ENCODE measurements around the gene MYPN.
"Not testable (repeated sequence)": the region's sequence is repeated elsewhere in the genome, so short reads cannot be mapped to it uniquely, and the experiment has no call there.

The MYPN gene

GRCh38 chr10:68109331-68109730 is at the start of gene MYPN:
TSS of gene MYPN (plus strand) at chr10:68109488. CDS start at chr10:68121439, 11,951 bp downstream.
- Histone ChIP-seq H3K4me1 (ENCODE audit: insufficient read depth, low read length) (no peaks in the 10 kb centered on the region), H3K4me3 (ENCODE audit: low read length) (no peak within 1 kb of the TSS), H3K9me3 (ENCODE audit: insufficient read depth, low read depth, low read length) (no peaks in the 10 kb centered on the region), H3K9ac (ENCODE audit: low read depth, low read length) (no peak within 1 kb of the TSS), H3K27ac (ENCODE audit: low read length) (no peak within 1 kb of the TSS), H3K36me3 (ENCODE audit: insufficient read depth, low read depth, low read length) (no peaks in the 10 kb centered on the region), H3K27me3 (ENCODE audit: insufficient read depth, low read length) (no peaks in the 10 kb centered on the region)

- Histone ChIP-seq H3K4me3 (ENCODE audit: low read length) (no peak overlapping the region), H3K9ac (ENCODE audit: low read depth, low read length) (no peak overlapping the region), H3K27me3 (ENCODE audit: insufficient read depth, low read length) (no peaks in the 10 kb centered on the region), H3K36me3 (ENCODE audit: insufficient read depth, low read depth, low read length) (peaks cover 37% of the 10 kb centered on the region), H3K27ac (ENCODE audit: low read length) (no peak overlapping the region), H3K9me3 (ENCODE audit: insufficient read depth, low read depth, low read length) (no peaks in the 10 kb centered on the region), H3K4me1 (ENCODE audit: insufficient read depth, low read length) (0 out of 2 replicates have a peak, but pooled peaks cover 6% of the 10 kb centered on the region)
These were observed 42.3 kb upstream of the MYPN start for GRCh38 chr10:68067029-68067428.

- Histone ChIP-seq H3K36me3 (ENCODE audit: insufficient read depth, low read depth, low read length) (peaks cover 37% of the 10 kb centered on the region), H3K4me1 (ENCODE audit: insufficient read depth, low read length) (peaks cover 8% of the 10 kb centered on the region), H3K27ac (ENCODE audit: low read length) (no peak overlapping the region), H3K9ac (ENCODE audit: low read depth, low read length) (no peak overlapping the region), H3K9me3 (ENCODE audit: insufficient read depth, low read depth, low read length) (no peaks in the 10 kb centered on the region), H3K27me3 (ENCODE audit: insufficient read depth, low read length) (no peaks in the 10 kb centered on the region), H3K4me3 (ENCODE audit: low read length) (no peak overlapping the region)
These were observed 41.8 kb upstream of the MYPN start for GRCh38 chr10:68067508-68067907.

- H3K27me3 ChIP-seq (ENCODE audit: insufficient read depth, low read length), result no peaks in the 10 kb centered on the region
- no peak overlapping the region for H3K27ac ChIP-seq (ENCODE audit: low read length)
- H3K4me3 ChIP-seq (ENCODE audit: low read length), result peak overlapping the region; percentile 81
- H3K9ac ChIP-seq (ENCODE audit: low read depth, low read length), result peak overlapping the region; percentile 80
- no peaks in the 10 kb centered on the region for H3K9me3 ChIP-seq (ENCODE audit: insufficient read depth, low read depth, low read length)
- H3K4me1 ChIP-seq (ENCODE audit: insufficient read depth, low read length), result peaks cover 20% of the 10 kb centered on the region
- peaks cover 20% of the 10 kb centered on the region for H3K36me3 ChIP-seq (ENCODE audit: insufficient read depth, low read depth, low read length)
These were observed 35.7 kb upstream of the MYPN start for GRCh38 chr10:68073631-68074030.

- peaks cover 20% of the 10 kb centered on the region for H3K4me1 ChIP-seq (ENCODE audit: insufficient read depth, low read length)
- no peaks in the 10 kb centered on the region for H3K27me3 ChIP-seq (ENCODE audit: insufficient read depth, low read length)
- H3K4me3 ChIP-seq (ENCODE audit: low read length), result peak overlapping the region; percentile 81
- peaks cover 16% of the 10 kb centered on the region for H3K36me3 ChIP-seq (ENCODE audit: insufficient read depth, low read depth, low read length)
- no peaks in the 10 kb centered on the region for H3K9me3 ChIP-seq (ENCODE audit: insufficient read depth, low read depth, low read length)
- peak overlapping the region; percentile 80 for H3K9ac ChIP-seq (ENCODE audit: low read depth, low read length)
- H3K27ac ChIP-seq (ENCODE audit: low read length), result peak overlapping the region; percentile 91
These were observed 35.1 kb upstream of the MYPN start for GRCh38 chr10:68074031-68074774.

GRCh38 chr10:68074775-68075549 is 34.3 kb upstream of the MYPN start, which contains the start of gene HERC4:
TSS of gene HERC4 (minus strand) at chr10:68075283. CDS start at chr10:68073108, 2,175 bp downstream.
- peaks cover 10% of the 10 kb centered on the region for H3K36me3 ChIP-seq (ENCODE audit: insufficient read depth, low read depth, low read length)
- H3K27me3 ChIP-seq (ENCODE audit: insufficient read depth, low read length), result no peaks in the 10 kb centered on the region
- H3K4me3 ChIP-seq (ENCODE audit: low read length), result peak within 1 kb of the TSS; percentile 81
- peak within 1 kb of the TSS; percentile 91 for H3K27ac ChIP-seq (ENCODE audit: low read length)
- peak within 1 kb of the TSS; percentile 87 for H3K9ac ChIP-seq (ENCODE audit: low read depth, low read length)
- peaks cover 20% of the 10 kb centered on the region for H3K4me1 ChIP-seq (ENCODE audit: insufficient read depth, low read length)
- no peaks in the 10 kb centered on the region for H3K9me3 ChIP-seq (ENCODE audit: insufficient read depth, low read depth, low read length)

GRCh38 chr10:68075550-68076004 is 33.7 kb upstream of the MYPN start:
- Histone ChIP-seq H3K27me3 (ENCODE audit: insufficient read depth, low read length) (no peaks in the 10 kb centered on the region), H3K36me3 (ENCODE audit: insufficient read depth, low read depth, low read length) (peaks cover 8% of the 10 kb centered on the region), H3K4me1 (ENCODE audit: insufficient read depth, low read length) (peaks cover 20% of the 10 kb centered on the region), H3K27ac (ENCODE audit: low read length) (no peak overlapping the region), H3K4me3 (ENCODE audit: low read length) (peak overlapping the region; percentile 74), H3K9me3 (ENCODE audit: insufficient read depth, low read depth, low read length) (no peaks in the 10 kb centered on the region), H3K9ac (ENCODE audit: low read depth, low read length) (peak overlapping the region; percentile 87; the same call in 1 of the 2 replicates)

- not testable (repeated sequence) for H3K4me3 ChIP-seq (ENCODE audit: low read length); H3K9me3 ChIP-seq (ENCODE audit: insufficient read depth, low read depth, low read length); H3K27ac ChIP-seq (ENCODE audit: low read length); H3K36me3 ChIP-seq (ENCODE audit: insufficient read depth, low read depth, low read length); H3K9ac ChIP-seq (ENCODE audit: low read depth, low read length); H3K27me3 ChIP-seq (ENCODE audit: insufficient read depth, low read length)
- H3K4me1 ChIP-seq (ENCODE audit: insufficient read depth, low read length), result peaks cover 15% of the 10 kb centered on the region
These were observed 33.2 kb upstream of the MYPN start for GRCh38 chr10:68076081-68076480.

- H3K27ac ChIP-seq (ENCODE audit: low read length), result no peak overlapping the region
- H3K4me3 ChIP-seq (ENCODE audit: low read length), result no peak overlapping the region
- H3K9me3 ChIP-seq (ENCODE audit: insufficient read depth, low read depth, low read length), result no peaks in the 10 kb centered on the region
- no peak overlapping the region for H3K9ac ChIP-seq (ENCODE audit: low read depth, low read length)
- H3K27me3 ChIP-seq (ENCODE audit: insufficient read depth, low read length), result no peaks in the 10 kb centered on the region
- H3K4me1 ChIP-seq (ENCODE audit: insufficient read depth, low read length), result peaks cover 19% of the 10 kb centered on the region
- 0 out of 2 replicates have a peak, but pooled peaks cover 3% of the 10 kb centered on the region for H3K36me3 ChIP-seq (ENCODE audit: insufficient read depth, low read depth, low read length)
These were observed 32.3 kb upstream of the MYPN start for GRCh38 chr10:68077026-68077425.

GRCh38 chr10:68079434-68079833 is 29.9 kb upstream of the MYPN start:
- no peak overlapping the region for H3K27ac ChIP-seq (ENCODE audit: low read length)
- H3K9ac ChIP-seq (ENCODE audit: low read depth, low read length), result no peak overlapping the region
- peaks cover 7% of the 10 kb centered on the region for H3K4me1 ChIP-seq (ENCODE audit: insufficient read depth, low read length)
- H3K36me3 ChIP-seq (ENCODE audit: insufficient read depth, low read depth, low read length), result no peaks in the 10 kb centered on the region
- H3K4me3 ChIP-seq (ENCODE audit: low read length), result no peak overlapping the region
- no peaks in the 10 kb centered on the region for H3K27me3 ChIP-seq (ENCODE audit: insufficient read depth, low read length)
- no peaks in the 10 kb centered on the region for H3K9me3 ChIP-seq (ENCODE audit: insufficient read depth, low read depth, low read length)

GRCh38 chr10:68080853-68081431 is 28.3 kb upstream of the MYPN start:
- Histone ChIP-seq H3K27me3 (ENCODE audit: insufficient read depth, low read length) (no peaks in the 10 kb centered on the region), H3K9ac (ENCODE audit: low read depth, low read length) (no peak overlapping the region), H3K4me1 (ENCODE audit: insufficient read depth, low read length) (peaks cover 4% of the 10 kb centered on the region), H3K27ac (ENCODE audit: low read length) (no peak overlapping the region), H3K4me3 (ENCODE audit: low read length) (no peak overlapping the region), H3K36me3 (ENCODE audit: insufficient read depth, low read depth, low read length) (no peaks in the 10 kb centered on the region), H3K9me3 (ENCODE audit: insufficient read depth, low read depth, low read length) (no peaks in the 10 kb centered on the region)

All from iPS-20b (cell line).